Erythroblast (primary cell): ENCODE data around the gene TRABD2B.

Experiments
- GATA1 ChIP-seq: IDR thresholded peaks from 2 replicates; pipeline ENCODE4 v1.6.1; 2011; ENCODE audit warnings: low read depth, mild to moderate bottlenecking, control low read depth, low read length, moderate library complexity
- POLR2A ChIP-seq: IDR thresholded peaks from 2 replicates; pipeline ENCODE4 v1.6.1; 2011; ENCODE audit warnings: mild to moderate bottlenecking, low read length

DNA sequence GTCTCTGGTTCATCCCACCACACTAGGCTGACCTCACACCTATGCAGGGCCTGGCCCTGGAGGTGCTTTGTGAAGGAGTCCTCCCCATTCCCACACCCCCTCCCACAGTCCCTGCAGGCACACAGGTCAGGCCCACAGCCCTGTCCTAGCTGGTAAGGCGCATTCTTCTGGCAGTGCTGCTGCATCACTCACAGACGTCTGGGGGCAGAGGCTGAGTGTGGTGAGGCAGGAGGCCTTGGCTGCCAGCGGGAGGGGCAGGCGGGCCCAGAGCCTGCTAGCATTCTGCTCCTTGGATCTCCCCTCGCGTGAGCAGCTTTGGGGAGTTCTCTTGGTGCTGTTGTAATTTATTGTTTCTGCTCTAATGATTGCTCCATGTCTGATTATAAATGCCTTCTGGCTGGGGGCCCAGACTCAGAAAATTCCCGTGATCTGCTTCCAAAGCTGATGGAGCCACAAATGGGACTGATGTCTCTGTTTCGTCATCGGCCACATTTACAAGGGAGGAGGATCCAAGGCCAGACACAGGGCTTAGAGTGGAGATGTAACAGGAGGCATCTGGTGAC, 62.9 kb downstream of the TRABD2B start:
- TF ChIP-seq POLR2A (no peak), GATA1 (no peak)
